Tibial nerve (tissue), 4 donors: ENCODE results near the gene TRPM8.

ENCODE experiments used
- EP300 ChIP-seq, 2 donors: sonication (generic); formaldehyde crosslinking; IDR thresholded peaks; one replicate each; pipeline ENCODE4 v1.6.1; 2017; ENCODE audit warnings: antibody characterized with exemption in 2 of 2, mild to moderate bottlenecking in 1 of 2
- POLR2A ChIP-seq, 2 donors: fragments of 450-650 bp; IDR thresholded peaks; one replicate each; pipeline ENCODE4 v1.6.1; 2017; ENCODE audit warnings: antibody characterized with exemption in 2 of 2, mild to moderate bottlenecking in 2 of 2, moderate library complexity in 2 of 2
- TF ChIP-seq, protein P1 (sequence below), 5 experiments: fragments of 200-600 bp in 3 of 5; fragments of 450-650 bp in 2 of 5; sonication (generic) in 3 of 5; IDR thresholded peaks; one replicate each; pipeline ENCODE4 v1.5.1; 2016 to 2019; ENCODE audit warnings: antibody characterized with exemption in 5 of 5, mild to moderate bottlenecking in 3 of 5, moderate library complexity in 2 of 5

DNA sequence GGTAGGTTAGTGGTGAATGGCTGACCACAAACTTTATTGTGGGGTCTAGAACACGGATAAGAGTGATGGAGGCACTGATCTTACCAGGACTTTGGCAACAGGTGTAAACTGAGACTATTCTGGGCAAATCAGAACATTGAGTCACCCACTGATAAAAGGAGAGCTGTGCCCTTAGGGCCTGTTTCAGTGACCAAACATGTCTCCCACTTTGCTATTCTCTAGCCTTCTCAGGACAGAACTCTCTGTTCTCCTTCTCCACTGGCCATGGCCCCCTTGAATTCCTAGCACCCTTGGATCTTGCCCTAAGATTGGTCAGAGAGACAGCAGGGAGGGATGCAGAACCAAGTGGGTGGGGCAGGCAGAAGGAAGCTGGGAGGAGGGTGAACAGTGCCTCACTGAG is 18.3 kb downstream of the TRPM8 start:
- TF ChIP-seq POLR2A (IDR thresholded peaks at IDR 0.05) (no peak), EP300 (IDR thresholded peaks at IDR 0.05) (no peak)
- TF ChIP-seq, protein P1, sequence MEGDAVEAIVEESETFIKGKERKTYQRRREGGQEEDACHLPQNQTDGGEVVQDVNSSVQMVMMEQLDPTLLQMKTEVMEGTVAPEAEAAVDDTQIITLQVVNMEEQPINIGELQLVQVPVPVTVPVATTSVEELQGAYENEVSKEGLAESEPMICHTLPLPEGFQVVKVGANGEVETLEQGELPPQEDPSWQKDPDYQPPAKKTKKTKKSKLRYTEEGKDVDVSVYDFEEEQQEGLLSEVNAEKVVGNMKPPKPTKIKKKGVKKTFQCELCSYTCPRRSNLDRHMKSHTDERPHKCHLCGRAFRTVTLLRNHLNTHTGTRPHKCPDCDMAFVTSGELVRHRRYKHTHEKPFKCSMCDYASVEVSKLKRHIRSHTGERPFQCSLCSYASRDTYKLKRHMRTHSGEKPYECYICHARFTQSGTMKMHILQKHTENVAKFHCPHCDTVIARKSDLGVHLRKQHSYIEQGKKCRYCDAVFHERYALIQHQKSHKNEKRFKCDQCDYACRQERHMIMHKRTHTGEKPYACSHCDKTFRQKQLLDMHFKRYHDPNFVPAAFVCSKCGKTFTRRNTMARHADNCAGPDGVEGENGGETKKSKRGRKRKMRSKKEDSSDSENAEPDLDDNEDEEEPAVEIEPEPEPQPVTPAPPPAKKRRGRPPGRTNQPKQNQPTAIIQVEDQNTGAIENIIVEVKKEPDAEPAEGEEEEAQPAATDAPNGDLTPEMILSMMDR (IDR thresholded peaks at IDR 0.05): no peak
